GM23338 (cell line): ENCODE data around the gene SCAND1.

Source experiments
- CREB1 ChIP-seq: fragments of 250-450 bp; sonication (Bioruptor Pico); IDR thresholded peaks from 2 replicates; pipeline ENCODE4 v1.5.0; 2020; ENCODE audit warnings: low read depth, mild to moderate bottlenecking, moderate library complexity
- EZH2 ChIP-seq: fragments of 200-600 bp; sonication (generic); IDR thresholded peaks from one replicate; pipeline ENCODE4 v1.8.0; 2017; ENCODE audit warnings: antibody characterized with exemption, mild to moderate bottlenecking, low read depth; ENCODE audit not compliant: unreplicated experiment
- EZH2phosphoT487 ChIP-seq: fragments of 200-600 bp; sonication (generic); IDR thresholded peaks from one replicate; pipeline ENCODE4 v1.8.1; 2018; ENCODE audit warnings: antibody characterized with exemption; ENCODE audit not compliant: unreplicated experiment
- JUNB ChIP-seq: IDR thresholded peaks from one replicate; pipeline ENCODE4 v1.6.1; 2016; ENCODE audit warnings: antibody characterized with exemption; ENCODE audit not compliant: unreplicated experiment
- NANOG ChIP-seq: IDR thresholded peaks from 2 replicates; pipeline ENCODE4 v1.6.1; 2016; ENCODE audit warnings: antibody characterized with exemption, borderline replicate concordance
- POLR2AphosphoS5 ChIP-seq: IDR thresholded peaks from 2 replicates; pipeline ENCODE4 v1.6.1; 2016; ENCODE audit warnings: antibody characterized with exemption, low read depth
- STAT1 ChIP-seq: IDR thresholded peaks from one replicate; pipeline ENCODE4 v1.6.1; 2016; ENCODE audit warnings: antibody characterized with exemption; ENCODE audit not compliant: unreplicated experiment
- ZNF114 ChIP-seq: fragments of 250-450 bp; sonication (Bioruptor Pico); IDR thresholded peaks from 2 replicates; pipeline ENCODE4 v1.5.0; 2020; ENCODE audit warnings: mild to moderate bottlenecking, moderate library complexity
- ZNF331 ChIP-seq: fragments of 250-450 bp; sonication (Bioruptor Pico); IDR thresholded peaks from 2 replicates; pipeline ENCODE4 v1.5.0; 2020; ENCODE audit warnings: low read depth, mild to moderate bottlenecking, moderate library complexity
- TF ChIP-seq, protein P1 (sequence below), 2 experiments: fragments of 200-600 bp in 1 of 2; sonication (generic) in 1 of 2; conservative IDR thresholded peaks; 2 replicates each; pipeline versions ENCODE4 v1.5.1 to v1.6.1; 2016 to 2017; ENCODE audit warnings: antibody characterized with exemption in 2 of 2, low read depth in 2 of 2, mild to moderate bottlenecking in 2 of 2, moderate library complexity in 1 of 2
- TF ChIP-seq, protein P2 (sequence below): IDR thresholded peaks from one replicate; pipeline ENCODE4 v1.6.1; 2018; ENCODE audit warnings: antibody characterized with exemption; ENCODE audit not compliant: unreplicated experiment
- TF ChIP-seq, protein P3 (sequence below): fragments of 250-450 bp; sonication (Bioruptor Pico); IDR thresholded peaks from 2 replicates; pipeline ENCODE4 v1.5.0; 2020; ENCODE audit warnings: mild to moderate bottlenecking, moderate library complexity
- TF ChIP-seq, protein P4 (sequence below): IDR thresholded peaks from 2 replicates; pipeline ENCODE4 v1.6.1; 2016; ENCODE audit warnings: antibody characterized with exemption

DNA sequence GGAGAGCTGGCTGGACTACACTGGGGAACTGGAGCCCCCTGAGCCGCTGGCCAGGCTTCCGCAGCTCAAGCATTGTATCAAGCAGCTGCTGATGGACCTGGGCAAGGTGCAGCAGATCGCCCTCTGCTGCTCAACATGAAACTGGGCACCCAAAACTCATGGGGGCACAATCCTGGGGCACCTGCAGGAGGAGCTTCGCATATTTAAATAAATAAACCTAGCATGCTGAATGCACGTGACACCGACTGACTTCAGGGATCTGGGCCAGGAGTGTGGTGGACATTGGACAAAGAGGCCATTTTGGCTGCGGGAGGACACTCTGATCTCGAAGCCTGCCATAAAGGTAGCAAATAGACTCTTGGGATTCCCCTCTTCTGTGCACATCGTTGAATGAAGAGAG lies 6.8 kb downstream of the SCAND1 start:
- TF ChIP-seq, protein P1, sequence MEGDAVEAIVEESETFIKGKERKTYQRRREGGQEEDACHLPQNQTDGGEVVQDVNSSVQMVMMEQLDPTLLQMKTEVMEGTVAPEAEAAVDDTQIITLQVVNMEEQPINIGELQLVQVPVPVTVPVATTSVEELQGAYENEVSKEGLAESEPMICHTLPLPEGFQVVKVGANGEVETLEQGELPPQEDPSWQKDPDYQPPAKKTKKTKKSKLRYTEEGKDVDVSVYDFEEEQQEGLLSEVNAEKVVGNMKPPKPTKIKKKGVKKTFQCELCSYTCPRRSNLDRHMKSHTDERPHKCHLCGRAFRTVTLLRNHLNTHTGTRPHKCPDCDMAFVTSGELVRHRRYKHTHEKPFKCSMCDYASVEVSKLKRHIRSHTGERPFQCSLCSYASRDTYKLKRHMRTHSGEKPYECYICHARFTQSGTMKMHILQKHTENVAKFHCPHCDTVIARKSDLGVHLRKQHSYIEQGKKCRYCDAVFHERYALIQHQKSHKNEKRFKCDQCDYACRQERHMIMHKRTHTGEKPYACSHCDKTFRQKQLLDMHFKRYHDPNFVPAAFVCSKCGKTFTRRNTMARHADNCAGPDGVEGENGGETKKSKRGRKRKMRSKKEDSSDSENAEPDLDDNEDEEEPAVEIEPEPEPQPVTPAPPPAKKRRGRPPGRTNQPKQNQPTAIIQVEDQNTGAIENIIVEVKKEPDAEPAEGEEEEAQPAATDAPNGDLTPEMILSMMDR (conservative IDR thresholded peaks at IDR 0.05; ENCODE audit: low read depth in 2 of 2): peak; percentile 76 to 82
- TF ChIP-seq, protein P2, sequence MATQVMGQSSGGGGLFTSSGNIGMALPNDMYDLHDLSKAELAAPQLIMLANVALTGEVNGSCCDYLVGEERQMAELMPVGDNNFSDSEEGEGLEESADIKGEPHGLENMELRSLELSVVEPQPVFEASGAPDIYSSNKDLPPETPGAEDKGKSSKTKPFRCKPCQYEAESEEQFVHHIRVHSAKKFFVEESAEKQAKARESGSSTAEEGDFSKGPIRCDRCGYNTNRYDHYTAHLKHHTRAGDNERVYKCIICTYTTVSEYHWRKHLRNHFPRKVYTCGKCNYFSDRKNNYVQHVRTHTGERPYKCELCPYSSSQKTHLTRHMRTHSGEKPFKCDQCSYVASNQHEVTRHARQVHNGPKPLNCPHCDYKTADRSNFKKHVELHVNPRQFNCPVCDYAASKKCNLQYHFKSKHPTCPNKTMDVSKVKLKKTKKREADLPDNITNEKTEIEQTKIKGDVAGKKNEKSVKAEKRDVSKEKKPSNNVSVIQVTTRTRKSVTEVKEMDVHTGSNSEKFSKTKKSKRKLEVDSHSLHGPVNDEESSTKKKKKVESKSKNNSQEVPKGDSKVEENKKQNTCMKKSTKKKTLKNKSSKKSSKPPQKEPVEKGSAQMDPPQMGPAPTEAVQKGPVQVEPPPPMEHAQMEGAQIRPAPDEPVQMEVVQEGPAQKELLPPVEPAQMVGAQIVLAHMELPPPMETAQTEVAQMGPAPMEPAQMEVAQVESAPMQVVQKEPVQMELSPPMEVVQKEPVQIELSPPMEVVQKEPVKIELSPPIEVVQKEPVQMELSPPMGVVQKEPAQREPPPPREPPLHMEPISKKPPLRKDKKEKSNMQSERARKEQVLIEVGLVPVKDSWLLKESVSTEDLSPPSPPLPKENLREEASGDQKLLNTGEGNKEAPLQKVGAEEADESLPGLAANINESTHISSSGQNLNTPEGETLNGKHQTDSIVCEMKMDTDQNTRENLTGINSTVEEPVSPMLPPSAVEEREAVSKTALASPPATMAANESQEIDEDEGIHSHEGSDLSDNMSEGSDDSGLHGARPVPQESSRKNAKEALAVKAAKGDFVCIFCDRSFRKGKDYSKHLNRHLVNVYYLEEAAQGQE: no peak
- TF ChIP-seq NANOG (no peak), JUNB (no peak), EZH2 (no peak), EZH2phosphoT487 (no peak), POLR2AphosphoS5 (no peak), CREB1 (no peak), ZNF331 (no peak), ZNF114 (CRISPR knock-in tag) (no peak), STAT1 (no peak)
- TF ChIP-seq, protein P3, sequence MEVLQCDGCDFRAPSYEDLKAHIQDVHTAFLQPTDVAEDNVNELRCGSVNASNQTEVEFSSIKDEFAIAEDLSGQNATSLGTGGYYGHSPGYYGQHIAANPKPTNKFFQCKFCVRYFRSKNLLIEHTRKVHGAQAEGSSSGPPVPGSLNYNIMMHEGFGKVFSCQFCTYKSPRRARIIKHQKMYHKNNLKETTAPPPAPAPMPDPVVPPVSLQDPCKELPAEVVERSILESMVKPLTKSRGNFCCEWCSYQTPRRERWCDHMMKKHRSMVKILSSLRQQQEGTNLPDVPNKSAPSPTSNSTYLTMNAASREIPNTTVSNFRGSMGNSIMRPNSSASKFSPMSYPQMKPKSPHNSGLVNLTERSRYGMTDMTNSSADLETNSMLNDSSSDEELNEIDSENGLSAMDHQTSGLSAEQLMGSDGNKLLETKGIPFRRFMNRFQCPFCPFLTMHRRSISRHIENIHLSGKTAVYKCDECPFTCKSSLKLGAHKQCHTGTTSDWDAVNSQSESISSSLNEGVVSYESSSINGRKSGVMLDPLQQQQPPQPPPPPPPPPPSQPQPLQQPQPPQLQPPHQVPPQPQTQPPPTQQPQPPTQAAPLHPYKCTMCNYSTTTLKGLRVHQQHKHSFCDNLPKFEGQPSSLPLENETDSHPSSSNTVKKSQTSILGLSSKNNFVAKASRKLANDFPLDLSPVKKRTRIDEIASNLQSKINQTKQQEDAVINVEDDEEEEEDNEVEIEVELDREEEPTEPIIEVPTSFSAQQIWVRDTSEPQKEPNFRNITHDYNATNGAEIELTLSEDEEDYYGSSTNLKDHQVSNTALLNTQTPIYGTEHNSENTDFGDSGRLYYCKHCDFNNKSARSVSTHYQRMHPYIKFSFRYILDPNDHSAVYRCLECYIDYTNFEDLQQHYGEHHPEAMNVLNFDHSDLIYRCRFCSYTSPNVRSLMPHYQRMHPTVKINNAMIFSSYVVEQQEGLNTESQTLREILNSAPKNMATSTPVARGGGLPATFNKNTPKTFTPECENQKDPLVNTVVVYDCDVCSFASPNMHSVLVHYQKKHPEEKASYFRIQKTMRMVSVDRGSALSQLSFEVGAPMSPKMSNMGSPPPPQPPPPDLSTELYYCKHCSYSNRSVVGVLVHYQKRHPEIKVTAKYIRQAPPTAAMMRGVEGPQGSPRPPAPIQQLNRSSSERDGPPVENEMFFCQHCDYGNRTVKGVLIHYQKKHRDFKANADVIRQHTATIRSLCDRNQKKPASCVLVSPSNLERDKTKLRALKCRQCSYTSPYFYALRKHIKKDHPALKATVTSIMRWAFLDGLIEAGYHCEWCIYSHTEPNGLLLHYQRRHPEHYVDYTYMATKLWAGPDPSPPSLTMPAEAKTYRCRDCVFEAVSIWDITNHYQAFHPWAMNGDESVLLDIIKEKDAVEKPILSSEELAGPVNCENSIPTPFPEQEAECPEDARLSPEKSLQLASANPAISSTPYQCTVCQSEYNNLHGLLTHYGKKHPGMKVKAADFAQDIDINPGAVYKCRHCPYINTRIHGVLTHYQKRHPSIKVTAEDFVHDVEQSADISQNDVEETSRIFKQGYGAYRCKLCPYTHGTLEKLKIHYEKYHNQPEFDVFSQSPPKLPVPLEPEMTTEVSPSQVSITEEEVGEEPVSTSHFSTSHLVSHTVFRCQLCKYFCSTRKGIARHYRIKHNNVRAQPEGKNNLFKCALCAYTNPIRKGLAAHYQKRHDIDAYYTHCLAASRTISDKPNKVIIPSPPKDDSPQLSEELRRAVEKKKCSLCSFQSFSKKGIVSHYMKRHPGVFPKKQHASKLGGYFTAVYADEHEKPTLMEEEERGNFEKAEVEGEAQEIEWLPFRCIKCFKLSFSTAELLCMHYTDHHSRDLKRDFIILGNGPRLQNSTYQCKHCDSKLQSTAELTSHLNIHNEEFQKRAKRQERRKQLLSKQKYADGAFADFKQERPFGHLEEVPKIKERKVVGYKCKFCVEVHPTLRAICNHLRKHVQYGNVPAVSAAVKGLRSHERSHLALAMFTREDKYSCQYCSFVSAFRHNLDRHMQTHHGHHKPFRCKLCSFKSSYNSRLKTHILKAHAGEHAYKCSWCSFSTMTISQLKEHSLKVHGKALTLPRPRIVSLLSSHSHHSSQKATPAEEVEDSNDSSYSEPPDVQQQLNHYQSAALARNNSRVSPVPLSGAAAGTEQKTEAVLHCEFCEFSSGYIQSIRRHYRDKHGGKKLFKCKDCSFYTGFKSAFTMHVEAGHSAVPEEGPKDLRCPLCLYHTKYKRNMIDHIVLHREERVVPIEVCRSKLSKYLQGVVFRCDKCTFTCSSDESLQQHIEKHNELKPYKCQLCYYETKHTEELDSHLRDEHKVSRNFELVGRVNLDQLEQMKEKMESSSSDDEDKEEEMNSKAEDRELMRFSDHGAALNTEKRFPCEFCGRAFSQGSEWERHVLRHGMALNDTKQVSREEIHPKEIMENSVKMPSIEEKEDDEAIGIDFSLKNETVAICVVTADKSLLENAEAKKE (CRISPR knock-in tag): no peak
- TF ChIP-seq, protein P4, sequence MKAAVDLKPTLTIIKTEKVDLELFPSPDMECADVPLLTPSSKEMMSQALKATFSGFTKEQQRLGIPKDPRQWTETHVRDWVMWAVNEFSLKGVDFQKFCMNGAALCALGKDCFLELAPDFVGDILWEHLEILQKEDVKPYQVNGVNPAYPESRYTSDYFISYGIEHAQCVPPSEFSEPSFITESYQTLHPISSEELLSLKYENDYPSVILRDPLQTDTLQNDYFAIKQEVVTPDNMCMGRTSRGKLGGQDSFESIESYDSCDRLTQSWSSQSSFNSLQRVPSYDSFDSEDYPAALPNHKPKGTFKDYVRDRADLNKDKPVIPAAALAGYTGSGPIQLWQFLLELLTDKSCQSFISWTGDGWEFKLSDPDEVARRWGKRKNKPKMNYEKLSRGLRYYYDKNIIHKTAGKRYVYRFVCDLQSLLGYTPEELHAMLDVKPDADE: no peak
